B cell (primary cell): Measurements from ENCODE around the gene RPAP3.

ENCODE experiments used
- EZH2 ChIP-seq: IDR thresholded peaks from 2 replicates; pipeline ENCODE4 v1.6.1; 2012; ENCODE audit warnings: borderline replicate concordance, low read depth, mild to moderate bottlenecking, moderate library complexity, low read length; ENCODE audit not compliant: insufficient read depth, poor library complexity, severe bottlenecking
- TF ChIP-seq, protein P1 (sequence below): fragments of 200-600 bp; IDR thresholded peaks from one replicate; pipeline ENCODE4 v1.8.0; 2022; ENCODE audit warnings: antibody characterized with exemption, mild to moderate bottlenecking

- TF ChIP-seq, protein P1, sequence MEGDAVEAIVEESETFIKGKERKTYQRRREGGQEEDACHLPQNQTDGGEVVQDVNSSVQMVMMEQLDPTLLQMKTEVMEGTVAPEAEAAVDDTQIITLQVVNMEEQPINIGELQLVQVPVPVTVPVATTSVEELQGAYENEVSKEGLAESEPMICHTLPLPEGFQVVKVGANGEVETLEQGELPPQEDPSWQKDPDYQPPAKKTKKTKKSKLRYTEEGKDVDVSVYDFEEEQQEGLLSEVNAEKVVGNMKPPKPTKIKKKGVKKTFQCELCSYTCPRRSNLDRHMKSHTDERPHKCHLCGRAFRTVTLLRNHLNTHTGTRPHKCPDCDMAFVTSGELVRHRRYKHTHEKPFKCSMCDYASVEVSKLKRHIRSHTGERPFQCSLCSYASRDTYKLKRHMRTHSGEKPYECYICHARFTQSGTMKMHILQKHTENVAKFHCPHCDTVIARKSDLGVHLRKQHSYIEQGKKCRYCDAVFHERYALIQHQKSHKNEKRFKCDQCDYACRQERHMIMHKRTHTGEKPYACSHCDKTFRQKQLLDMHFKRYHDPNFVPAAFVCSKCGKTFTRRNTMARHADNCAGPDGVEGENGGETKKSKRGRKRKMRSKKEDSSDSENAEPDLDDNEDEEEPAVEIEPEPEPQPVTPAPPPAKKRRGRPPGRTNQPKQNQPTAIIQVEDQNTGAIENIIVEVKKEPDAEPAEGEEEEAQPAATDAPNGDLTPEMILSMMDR, result no peak
- no peak for TF ChIP-seq EZH2
These were observed 55.4 kb downstream of the RPAP3 start for GRCh38 chr12:47650469-47650868.
